ENCODE results near the gene EXOC6B.

The EXOC6B gene

GRCh38 chr2:72147303-72147971 lies 678.4 kb downstream of the EXOC6B start, which contains the start of gene CYP26B1:
Gene CYP26B1, minus strand, starts transcription at chr2:72147862. Its CDS starts 28 bp downstream, at chr2:72147834.
- no peak for DNase-seq (ENCODE audit: low read depth in 3 of 3)

- DNase-seq (ENCODE audit: low read depth in 3 of 3): no peak
These were observed 679.2 kb downstream of the EXOC6B start for GRCh38 chr2:72146347-72147302.

- DNase-seq (ENCODE audit: low read depth in 3 of 3): no peak
These were observed 680.0 kb downstream of the EXOC6B start for GRCh38 chr2:72145658-72146329.

- DNase-seq (ENCODE audit: low read depth in 3 of 3): no peak
These were observed 680.6 kb downstream of the EXOC6B start for GRCh38 chr2:72145289-72145657.

- no peak for DNase-seq (ENCODE audit: low read depth in 3 of 3)
These were observed 681.1 kb downstream of the EXOC6B start for GRCh38 chr2:72144632-72145288.

DNA sequence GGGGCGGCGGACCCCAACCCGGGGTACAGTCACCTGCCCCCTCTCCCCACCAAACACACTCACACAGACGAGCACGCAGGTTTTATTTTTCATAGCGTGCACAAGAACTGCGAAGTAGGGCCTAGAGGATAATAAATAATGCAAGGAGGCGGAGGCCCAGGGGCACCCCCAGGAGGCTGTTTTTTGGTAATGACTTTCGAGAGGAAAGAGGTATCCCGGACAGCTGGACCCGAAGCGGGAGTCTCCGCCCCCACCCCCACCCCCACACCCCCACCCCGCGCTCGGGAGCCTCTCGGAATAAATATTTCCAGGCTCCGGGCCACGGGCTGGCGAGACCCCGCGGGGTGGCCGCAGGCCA lies 681.6 kb downstream of the EXOC6B start:
- DNase-seq (ENCODE audit: low read depth in 3 of 3): no peak

- no peak for DNase-seq (ENCODE audit: low read depth in 3 of 3)
These were observed 682.2 kb downstream of the EXOC6B start for GRCh38 chr2:72143441-72144273.

- DNase-seq (ENCODE audit: low read depth in 3 of 3): no peak
These were observed 683.0 kb downstream of the EXOC6B start for GRCh38 chr2:72142570-72143440.

DNA sequence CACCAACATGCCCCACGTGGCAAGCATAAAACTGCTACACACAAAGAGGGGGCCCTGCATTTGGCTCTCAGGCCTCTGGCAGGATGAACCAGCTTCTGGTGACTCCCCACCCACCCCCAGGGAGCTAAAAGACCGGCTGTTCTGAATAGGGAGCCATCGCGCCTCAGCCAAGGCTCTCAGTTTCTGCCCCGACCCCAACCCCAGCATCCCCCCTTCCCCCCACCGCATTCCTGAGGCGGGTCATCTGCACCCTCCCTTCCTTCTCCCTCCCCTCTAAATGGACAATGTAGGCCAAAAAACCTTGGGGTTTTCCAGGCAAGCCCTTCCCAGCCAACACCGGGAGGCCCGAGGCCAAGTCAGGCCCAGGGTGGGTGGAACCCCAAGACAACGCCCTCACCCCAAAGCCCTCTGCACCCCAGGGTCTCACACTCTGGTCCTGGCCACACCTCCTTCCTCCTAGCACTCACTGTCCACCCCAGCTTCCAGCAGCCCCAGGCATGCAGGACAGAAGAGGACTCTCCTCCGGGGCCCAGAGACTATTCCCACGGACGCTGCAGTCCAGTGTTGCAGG lies 683.9 kb downstream of the EXOC6B start:
- DNase-seq (ENCODE audit: low read depth in 3 of 3): no peak

DNA sequence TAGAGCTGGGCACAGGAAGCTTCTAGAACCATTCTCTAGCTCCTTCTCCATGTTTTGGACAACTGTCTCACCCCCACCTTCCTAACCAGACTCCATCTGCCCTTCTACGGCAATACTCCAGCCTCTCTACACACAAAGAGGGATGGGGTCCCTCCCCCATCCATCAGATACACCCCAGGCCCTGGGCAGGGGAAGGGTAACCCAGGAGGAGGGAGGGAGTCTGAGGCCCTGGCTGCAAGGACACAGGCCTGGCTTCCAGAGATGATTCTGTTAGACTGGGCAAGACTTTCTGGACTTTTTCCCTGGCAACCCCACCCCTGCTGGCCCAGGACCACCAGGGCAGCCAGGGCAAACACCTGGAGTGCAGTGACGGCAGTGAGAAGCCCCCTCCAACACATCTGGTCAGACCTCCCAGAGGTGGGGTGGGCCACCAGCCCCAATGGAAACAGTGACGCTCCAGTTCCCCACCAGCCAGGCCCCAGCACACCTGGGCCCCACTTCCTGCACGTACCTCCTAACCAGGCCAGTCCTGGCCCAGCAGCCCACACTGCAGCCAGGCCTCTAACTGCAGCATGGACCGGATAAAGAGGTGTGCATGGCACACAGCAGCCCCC lies 684.7 kb downstream of the EXOC6B start:
- no peak for DNase-seq (ENCODE audit: low read depth in 3 of 3)

DNA sequence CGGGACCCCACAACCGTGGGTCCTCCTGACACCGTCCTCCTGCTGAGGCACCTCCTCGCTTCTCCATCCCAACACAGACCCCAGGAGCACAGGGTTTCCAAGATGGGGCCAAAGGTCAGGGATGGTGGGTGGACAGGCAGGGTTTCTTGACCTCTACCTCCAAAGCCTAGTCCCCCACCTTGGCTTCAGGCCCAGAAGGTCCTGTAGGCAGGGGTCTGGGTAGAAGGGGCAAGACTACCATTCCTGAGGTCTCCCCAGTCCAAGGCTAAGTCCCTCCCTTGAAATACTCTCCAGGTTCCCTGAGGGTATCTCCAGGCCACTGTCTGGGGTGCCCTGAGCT lies 685.2 kb downstream of the EXOC6B start:
- no peak for DNase-seq (ENCODE audit: low read depth in 3 of 3)

DNA sequence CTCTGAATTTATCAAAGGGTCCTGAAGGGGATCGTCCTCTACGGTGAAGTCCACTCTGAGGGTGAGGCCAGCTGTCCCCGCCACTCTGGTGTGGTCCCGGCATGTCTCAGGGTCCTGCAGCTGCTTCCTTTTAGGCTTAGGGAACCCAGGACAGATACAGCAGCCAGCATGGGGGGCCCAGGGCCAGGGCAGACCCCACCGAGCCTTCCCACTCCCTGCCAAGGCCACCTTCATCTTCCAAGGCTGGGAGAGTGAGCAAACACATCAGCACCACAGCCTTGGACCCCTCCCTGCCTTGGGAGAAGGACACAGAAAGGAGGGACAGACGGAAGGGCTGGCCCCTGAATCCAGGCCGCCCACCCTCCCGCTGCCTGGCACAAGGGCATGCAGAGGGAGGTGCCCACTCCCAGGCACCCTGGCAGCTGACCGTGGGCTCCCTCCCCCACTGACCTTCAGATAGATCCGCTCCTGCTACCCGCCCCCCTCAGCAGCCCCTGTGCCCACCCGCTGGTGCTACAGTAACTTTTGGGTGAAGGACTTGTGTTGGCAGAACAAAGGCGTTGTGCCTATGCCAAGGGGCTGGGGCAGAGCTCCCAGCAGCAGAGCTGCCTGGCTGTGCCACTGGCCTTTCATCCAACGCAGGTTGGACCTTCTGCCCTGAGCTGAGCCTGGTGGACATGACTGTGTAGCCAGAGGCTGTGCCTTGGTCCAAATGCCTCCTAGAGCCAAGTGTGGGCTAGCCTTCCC lies 685.8 kb downstream of the EXOC6B start:
- DNase-seq (ENCODE audit: low read depth in 3 of 3): no peak

- DNase-seq (ENCODE audit: low read depth in 3 of 3): no peak
These were observed 686.4 kb downstream of the EXOC6B start for GRCh38 chr2:72139471-72139873.

DNA sequence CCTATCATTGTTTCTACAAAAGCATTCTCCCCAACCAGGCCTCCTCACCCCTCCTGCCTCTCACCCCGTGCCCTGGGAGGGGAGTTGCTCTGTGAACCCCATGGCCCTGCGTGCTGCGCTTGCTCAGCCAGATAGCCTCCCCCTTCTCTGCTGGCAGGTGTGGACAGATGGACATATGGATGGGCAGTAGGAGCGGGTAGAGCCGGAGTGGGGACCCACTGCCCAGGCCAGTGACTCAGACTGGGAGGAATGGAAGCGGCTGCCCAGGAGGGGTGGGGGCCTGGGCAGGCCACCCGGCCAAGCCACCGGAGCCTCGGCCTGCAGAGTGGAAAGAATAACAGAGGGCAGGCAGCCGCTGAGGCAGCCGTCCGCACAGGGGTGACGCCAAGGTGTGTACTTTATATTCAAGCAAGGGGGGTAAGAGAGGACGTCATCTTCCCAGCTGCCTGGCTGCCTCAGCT lies 686.9 kb downstream of the EXOC6B start:
- no peak for DNase-seq (ENCODE audit: low read depth in 3 of 3)

DNA sequence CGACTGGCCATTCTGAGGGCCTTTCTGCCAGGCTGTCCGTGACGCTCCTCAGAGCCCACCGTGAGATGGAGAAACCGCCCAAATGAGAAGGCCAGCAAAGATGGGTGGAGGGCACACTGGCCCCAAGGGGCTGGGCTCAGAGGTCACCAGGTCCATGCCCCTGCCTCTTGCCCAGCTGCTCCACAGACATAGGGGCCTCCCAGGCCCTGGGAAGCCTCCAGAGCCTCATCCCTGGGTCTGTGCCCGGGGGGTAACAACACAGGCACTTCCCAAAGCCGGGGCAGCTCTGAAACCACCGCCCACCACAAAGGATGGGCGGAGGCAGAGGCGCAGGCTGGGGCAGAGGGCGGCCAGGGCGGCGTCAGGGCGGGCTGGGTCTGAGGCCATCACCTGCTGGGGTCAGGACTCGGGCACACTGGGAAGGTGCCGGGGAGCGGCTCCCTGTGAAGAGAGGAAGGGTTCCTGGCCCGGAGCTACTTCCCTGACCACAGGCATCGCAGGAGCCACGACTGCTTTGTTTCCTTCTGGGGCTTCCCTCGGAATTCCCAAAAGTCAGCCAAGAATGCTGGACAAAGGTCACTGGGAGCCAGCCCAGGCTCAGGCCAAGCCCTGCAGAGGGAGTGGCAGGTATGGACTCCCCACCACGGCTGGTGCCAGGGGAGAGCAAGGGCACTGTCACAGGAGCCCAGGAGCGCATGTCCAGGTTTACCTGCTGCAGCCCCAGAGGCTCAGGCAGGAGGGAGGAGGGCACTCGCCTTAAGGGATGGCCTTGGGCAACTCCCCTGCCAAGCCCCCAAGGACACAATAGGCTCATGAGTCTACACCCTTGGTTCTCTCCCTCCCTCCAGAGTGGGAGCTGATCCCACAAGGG lies 687.6 kb downstream of the EXOC6B start:
- no peak for DNase-seq (ENCODE audit: low read depth in 3 of 3)

DNA sequence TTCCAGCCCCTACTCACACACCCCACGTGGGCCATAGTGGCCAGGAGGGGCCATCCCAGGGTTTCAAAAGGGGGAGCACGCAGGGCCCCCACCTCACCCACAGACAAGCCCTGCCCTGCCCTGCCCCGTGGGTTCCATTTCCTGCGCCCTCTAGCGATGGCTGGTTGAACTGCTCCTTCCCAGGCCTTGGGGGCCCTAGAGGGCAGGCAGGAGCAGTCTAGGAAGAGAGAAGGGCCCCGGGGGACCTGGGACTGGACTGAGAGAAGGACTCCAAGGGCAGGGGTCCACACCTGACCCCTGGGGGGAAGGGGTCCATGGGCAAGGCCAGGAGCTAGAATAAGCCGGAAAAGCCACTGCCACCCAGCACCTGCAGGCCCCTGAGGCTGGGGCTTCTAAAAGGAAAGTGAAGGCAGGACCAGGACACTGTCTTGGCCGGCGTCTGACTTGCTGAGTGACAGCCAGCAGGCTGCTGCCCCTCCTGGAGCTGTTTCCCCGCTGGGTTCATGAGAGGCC lies 688.3 kb downstream of the EXOC6B start:
- DNase-seq (ENCODE audit: low read depth in 3 of 3): peak; percentile 28 to 58 (median 54)

DNA sequence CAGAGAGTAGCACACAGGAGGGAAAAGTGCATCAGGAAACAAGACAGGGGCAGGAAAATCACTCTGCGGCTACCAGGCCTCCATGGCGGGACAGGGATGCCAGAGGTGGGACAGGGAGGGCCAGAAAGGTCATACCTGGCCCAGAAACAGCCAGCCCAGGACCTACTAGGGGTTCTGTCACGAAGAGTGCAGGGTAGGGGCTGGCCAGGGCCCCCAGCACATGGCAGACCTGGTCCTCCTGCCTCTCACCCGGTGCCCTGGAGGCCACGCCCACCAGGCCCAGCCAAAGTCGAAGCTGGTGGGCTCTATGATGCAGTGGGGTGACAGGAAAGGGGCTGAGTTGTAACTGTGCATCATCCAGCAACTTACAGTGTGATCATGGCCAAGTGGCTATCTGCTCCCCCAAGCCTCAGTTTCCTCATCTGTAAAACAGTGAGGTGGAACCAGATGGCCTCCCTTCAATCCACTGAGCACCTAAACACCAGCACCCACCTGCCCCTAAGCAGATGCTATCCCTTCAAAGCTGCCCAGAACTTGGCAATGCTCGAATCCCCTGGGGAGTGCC lies 688.8 kb downstream of the EXOC6B start:
- no peak for DNase-seq (ENCODE audit: low read depth in 3 of 3)
